ENCODE results near the gene SLC9A5. TPM values are rescaled to one million over a fixed set of nuclear protein-coding genes. Genes with fewer than 3 reads are reported as not detected.

The SLC9A5 gene
- total and polyA plus RNA-seq, 9 of the 15 experiments (the other 6 are each of a cell fraction or from before 2014, with no cell fraction given): 0.06 to 3.1 (median 1.2) TPM

- TF ChIP-seq, protein P1, sequence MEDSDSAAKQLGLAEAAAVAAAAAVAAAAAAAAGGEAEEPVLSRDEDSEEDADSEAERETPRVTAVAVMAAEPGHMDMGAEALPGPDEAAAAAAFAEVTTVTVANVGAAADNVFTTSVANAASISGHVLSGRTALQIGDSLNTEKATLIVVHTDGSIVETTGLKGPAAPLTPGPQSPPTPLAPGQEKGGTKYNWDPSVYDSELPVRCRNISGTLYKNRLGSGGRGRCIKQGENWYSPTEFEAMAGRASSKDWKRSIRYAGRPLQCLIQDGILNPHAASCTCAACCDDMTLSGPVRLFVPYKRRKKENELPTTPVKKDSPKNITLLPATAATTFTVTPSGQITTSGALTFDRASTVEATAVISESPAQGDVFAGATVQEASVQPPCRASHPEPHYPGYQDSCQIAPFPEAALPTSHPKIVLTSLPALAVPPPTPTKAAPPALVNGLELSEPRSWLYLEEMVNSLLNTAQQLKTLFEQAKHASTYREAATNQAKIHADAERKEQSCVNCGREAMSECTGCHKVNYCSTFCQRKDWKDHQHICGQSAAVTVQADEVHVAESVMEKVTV (CRISPR knock-in tag; IDR thresholded peaks at IDR 0.05): no peak
- TF ChIP-seq RBBP5 (IDR thresholded peaks at IDR 0.05; ENCODE audit: borderline replicate concordance, insufficient read depth, low read length, poor library complexity, severe bottlenecking): peak; percentile 84
- TF ChIP-seq SIN3B (IDR thresholded peaks at IDR 0.05; ENCODE audit: low read depth): peak; percentile 99
- peak; percentile 22 for TF ChIP-seq BRD9 (IDR thresholded peaks at IDR 0.05; ENCODE audit: low read depth, partially characterized antibody)
- TF ChIP-seq SRSF3 (IDR thresholded peaks at IDR 0.05; ENCODE audit: insufficient read depth, low read length): no peak
- 0 out of 2 replicates have a peak, but pooled peaks have one; percentile 19 for TF ChIP-seq EP300 (IDR thresholded peaks at IDR 0.05; ENCODE audit: low read length)
- peak; percentile 87 to 88 for TF ChIP-seq AFF1 (IDR thresholded peaks at IDR 0.05; ENCODE audit: low read depth in 1 of 2, partially characterized antibody in 2 of 2)
- peak; percentile 50 for TF ChIP-seq KAT2B (IDR thresholded peaks at IDR 0.05; ENCODE audit: low read depth, low read length)
- peak in 1 of 2 experiments; percentile 61; a peak in 1 of 4 replicates for TF ChIP-seq TEAD1 (CRISPR knock-in tag; IDR thresholded peaks at IDR 0.05)
- TF ChIP-seq ZNF766 (CRISPR knock-in tag; conservative IDR thresholded peaks at IDR 0.05): peak; percentile 82
- peak; percentile 84; the same call in 1 of the 2 replicates for TF ChIP-seq KLF1 (tag; IDR thresholded peaks at IDR 0.05)
- no peak for TF ChIP-seq ZBTB1 (CRISPR knock-in tag; IDR thresholded peaks at IDR 0.05; ENCODE audit: borderline replicate concordance, low read depth)
- TF ChIP-seq ZFX (CRISPR knock-in tag; IDR thresholded peaks at IDR 0.05): peak; percentile 88
- TF ChIP-seq E2F5 (CRISPR knock-in tag; IDR thresholded peaks at IDR 0.05): no peak
- TF ChIP-seq POLR2A (conservative IDR thresholded peaks at IDR 0.05): peak; percentile 86
- peak; percentile 83 for TF ChIP-seq LCOR (CRISPR knock-in tag; IDR thresholded peaks at IDR 0.05)
- TF ChIP-seq PHB2 (IDR thresholded peaks at IDR 0.05; ENCODE audit: low read depth): no peak
- no peak for TF ChIP-seq HSF4 (CRISPR knock-in tag; IDR thresholded peaks at IDR 0.05; ENCODE audit: borderline replicate concordance)
- TF ChIP-seq HDAC1 (IDR thresholded peaks at IDR 0.05): peak; percentile 84 to 98; a peak in 3 of 4 replicates
- TF ChIP-seq RFX5 (IDR thresholded peaks at IDR 0.05; ENCODE audit: low read depth, low read length): no peak
- TF ChIP-seq TAF1 (IDR thresholded peaks at IDR 0.05; ENCODE audit: control insufficient read depth, extremely low read depth, insufficient read depth, low read length, severe bottlenecking): peak; percentile 76
- TF ChIP-seq DIDO1 (tag; IDR thresholded peaks at IDR 0.05; ENCODE audit: low read depth): peak; percentile 97
Observed at GRCh38 chr16:67226804-67227566, 21.8 kb upstream of the SLC9A5 start, which contains the start of gene TMEM208 (continued).

All from K562 (cell line).